GM12892 (cell line): ENCODE results near the gene MYBPC1.

Source experiments
- POLR2A ChIP-seq: IDR thresholded peaks from 2 replicates; pipeline ENCODE4 v1.6.1; 2011; ENCODE audit warnings: low read depth, low read length, control low read depth
- POLR2AphosphoS5 ChIP-seq: IDR thresholded peaks from 2 replicates; pipeline ENCODE4 v1.6.1; 2011; ENCODE audit warnings: low read depth, low read length, control low read depth

DNA sequence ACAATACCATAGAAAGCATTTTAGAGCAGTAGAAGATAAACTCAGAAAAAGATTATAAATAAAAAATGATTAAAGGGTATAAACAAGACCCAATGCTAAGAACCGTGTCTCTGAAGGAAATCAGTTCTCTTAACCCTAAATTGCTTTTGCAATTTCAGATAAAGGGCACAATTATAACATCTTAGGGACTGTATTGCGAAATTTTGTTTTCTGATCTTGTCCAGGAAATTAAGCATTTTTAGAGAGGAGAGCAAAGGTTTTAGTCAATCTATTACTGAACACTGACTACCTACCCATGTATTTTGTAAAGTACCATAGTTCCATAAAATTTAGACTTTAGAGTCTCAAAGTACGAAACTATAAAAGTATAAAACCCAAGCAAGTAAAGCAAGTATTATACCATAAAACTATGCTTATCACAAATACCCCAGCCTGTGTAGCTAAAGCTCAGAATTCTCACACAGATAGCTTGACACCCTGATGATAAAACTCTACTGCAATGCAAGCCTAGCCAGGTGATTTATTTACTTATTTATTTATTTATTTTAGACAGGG lies 95.8 kb downstream of the MYBPC1 start:
- no peak for TF ChIP-seq POLR2A
- no peak for TF ChIP-seq POLR2AphosphoS5
